T47D (cell line): ENCODE results near the gene MAP3K9.

Source experiments
- DNase-seq, 2 experiments: peaks; one replicate each; pipeline versions ENCODE4 v3.0.0 to v3.0.0-alpha.2; 2011 to 2012; ENCODE audit warnings: low read depth in 1 of 2, low spot score in 1 of 2
- JUND ChIP-seq: IDR thresholded peaks from 2 replicates; pipeline ENCODE4 v1.6.1; 2012; ENCODE audit warnings: low read depth
- in situ Hi-C: cut with HindIII; loops from 2 replicates; pipeline ENCODE4 v1.10.0; 2016; ENCODE audit warnings: low sequenced_read_pairs, low pct_unique_long_range_greater_than_20kb

MAP3K9 gene

GRCh38 chr14:70792939-70793338 is 16.4 kb downstream of the MAP3K9 start:
- TF ChIP-seq JUND = no peak
- no peak for DNase-seq
- in situ Hi-C loops = no loop called here

GRCh38 chr14:70791971-70792370 is 17.3 kb downstream of the MAP3K9 start:
- in situ Hi-C loops = no loop called here
- no peak for DNase-seq
- TF ChIP-seq JUND = no peak

- no peak for DNase-seq
- in situ Hi-C loops = no loop called here
- no peak for TF ChIP-seq JUND
These were observed 19.4 kb downstream of the MAP3K9 start for GRCh38 chr14:70789961-70790360.

- no peak for DNase-seq
- in situ Hi-C loops = no loop called here
- TF ChIP-seq JUND = no peak
These were observed 20.0 kb downstream of the MAP3K9 start for GRCh38 chr14:70789361-70789760.

GRCh38 chr14:70788898-70789297 is 20.4 kb downstream of the MAP3K9 start:
- in situ Hi-C loops = no loop called here
- no peak for TF ChIP-seq JUND
- DNase-seq = no peak

GRCh38 chr14:70785556-70785955 is 23.8 kb downstream of the MAP3K9 start:
- in situ Hi-C loops = no loop called here
- no peak for DNase-seq
- TF ChIP-seq JUND = no peak

- in situ Hi-C loops = no loop called here
- no peak for TF ChIP-seq JUND
These were observed 24.4 kb downstream of the MAP3K9 start for GRCh38 chr14:70784886-70785285.

GRCh38 chr14:70782361-70782760 is 27.0 kb downstream of the MAP3K9 start:
- in situ Hi-C loops = no loop called here
- no peak for TF ChIP-seq JUND
- no peak for DNase-seq

More at GRCh38 chr14:70784886-70785285, 24.4 kb downstream of the MAP3K9 start:
- DNase-seq = no peak

GRCh38 chr14:70780396-70781075 is 28.8 kb downstream of the MAP3K9 start:
- DNase-seq = no peak
- in situ Hi-C loops = no loop called here
- TF ChIP-seq JUND = no peak

- in situ Hi-C loops = no loop called here
- TF ChIP-seq JUND = no peak
- no peak for DNase-seq
These were observed 29.6 kb downstream of the MAP3K9 start for GRCh38 chr14:70779667-70780066.

GRCh38 chr14:70776197-70776596 is 33.1 kb downstream of the MAP3K9 start:
- TF ChIP-seq JUND = no peak
- no peak for DNase-seq
- in situ Hi-C loops = no loop called here

GRCh38 chr14:70773182-70773862 is 36.0 kb downstream of the MAP3K9 start:
- TF ChIP-seq JUND = no peak
- DNase-seq = no peak
- in situ Hi-C loops = no loop called here

GRCh38 chr14:70771781-70772212 is 37.5 kb downstream of the MAP3K9 start:
- no peak for DNase-seq
- in situ Hi-C loops = no loop called here
- TF ChIP-seq JUND = no peak
